CD4-positive, alpha-beta memory T cell (primary cell): ENCODE data around the gene RYK. TPM values are rescaled to one million over a fixed set of nuclear protein-coding genes. Genes with fewer than 3 reads are reported as not detected.
"Not testable (repeated sequence)": the region's sequence is repeated elsewhere in the genome, so short reads cannot be mapped to it uniquely, and the experiment has no call there.

Experiments used
- CTCF ChIA-PET: fragments of 350-600 bp; sonication (Branson Sonifier 250); formaldehyde crosslinking; loops from one replicate; lab custom pipeline; 2021; ENCODE audit warnings: inconsistent platforms; ENCODE audit not compliant: partially characterized antibody; lab: Charles Lee
- POLR2A ChIA-PET: fragments of 350-600 bp; sonication (Branson Sonifier 250); formaldehyde crosslinking; loops from one replicate; lab custom pipeline; 2021; ENCODE audit not compliant: partially characterized antibody; lab: Charles Lee
- DNase-seq, 5 donors: peaks; one replicate each; pipeline versions ENCODE4 v3.0.0 to v3.0.0-alpha.2; 2020 to 2022; ENCODE audit warnings: mixed read lengths in 1 of 5
- H3K27ac ChIP-seq: one replicate; pipeline ENCODE4 v1.7.0; 2013; ENCODE audit warnings: low read depth, low read length
- H3K27me3 ChIP-seq: 2 replicates; pipeline ENCODE4 v1.7.0; 2013; ENCODE audit warnings: mild to moderate bottlenecking, low read length, moderate library complexity; ENCODE audit not compliant: insufficient read depth
- H3K36me3 ChIP-seq: 2 replicates; pipeline ENCODE4 v1.7.0; 2013; ENCODE audit warnings: mild to moderate bottlenecking, low read length, moderate library complexity; ENCODE audit not compliant: insufficient read depth
- H3K4me1 ChIP-seq: 2 replicates; pipeline ENCODE4 v1.7.0; 2013; ENCODE audit warnings: mild to moderate bottlenecking, low read length, moderate library complexity; ENCODE audit not compliant: insufficient read depth
- H3K4me3 ChIP-seq, 2 donors: one replicate each; pipeline ENCODE4 v1.7.0; 2013; ENCODE audit warnings: low read length in 2 of 2, mild to moderate bottlenecking in 1 of 2
- H3K9me3 ChIP-seq, 2 donors: one replicate each; pipeline ENCODE4 v1.7.0; 2013; ENCODE audit warnings: low read length in 2 of 2, control low read depth in 1 of 2; ENCODE audit not compliant: control insufficient read depth in 1 of 2
- H3K27ac Mint-ChIP-seq, 7 donors: one replicate each; pipeline ENCODE4 v1.8.0; 2020 to 2021; ENCODE audit warnings: mixed read lengths in 7 of 7, mild to moderate bottlenecking in 6 of 7, inconsistent platforms in 3 of 7, moderate library complexity in 3 of 7
- H3K27me3 Mint-ChIP-seq, 2 donors: one replicate each; pipeline ENCODE4 v1.8.0; 2020 to 2021; ENCODE audit warnings: mixed read lengths in 2 of 2
- H3K36me3 Mint-ChIP-seq, 2 donors: one replicate each; pipeline ENCODE4 v1.8.0; 2020 to 2021; ENCODE audit warnings: mixed read lengths in 2 of 2, inconsistent platforms in 1 of 2, mild to moderate bottlenecking in 1 of 2
- H3K4me1 Mint-ChIP-seq, 4 donors: one replicate each; pipeline ENCODE4 v1.8.0; 2020 to 2021; ENCODE audit warnings: mixed read lengths in 4 of 4, mild to moderate bottlenecking in 1 of 4
- H3K4me3 Mint-ChIP-seq, 8 donors: one replicate each; pipeline ENCODE4 v1.8.0; 2020 to 2021; ENCODE audit warnings: mixed read lengths in 8 of 8, mild to moderate bottlenecking in 7 of 8, moderate library complexity in 6 of 8, inconsistent platforms in 3 of 8
- H3K9me3 Mint-ChIP-seq, 8 donors: one replicate each; pipeline ENCODE4 v1.8.0; 2020 to 2021; ENCODE audit warnings: mixed read lengths in 8 of 8, mild to moderate bottlenecking in 5 of 8, inconsistent platforms in 3 of 8, moderate library complexity in 1 of 8
- intact Hi-C: fragments of 100-400 bp; cut with micrococcal nuclease; formaldehyde crosslinking; loops from one replicate; pipeline ENCODE4 v1.15.1; 2023
- polyA plus RNA-seq, 2 donors: library from polyadenylated mRNA; unstranded; fragments of 300-500 nt; fragmentation: Illumina TruSeq; gene quantifications; one replicate each; pipeline ENCODE4 v1.2.3, GENCODE V29; 2021
- total RNA-seq, 2 experiments: library from RNA; stranded (reverse); gene quantifications; one replicate each; pipeline ENCODE4 v1.2.3, GENCODE V29; 2021

Gene RYK
- total and polyA plus RNA-seq, 4 experiments from 2014 or later = 4.8 to 47.9 (median 27.3) TPM

- H3K9me3 ChIP-seq, POLR2A ChIA-PET: not testable (repeated sequence)
- CTCF ChIA-PET = interaction anchor here (0.6 to 7.9 kb wide), 8 partner anchors 10 to 1498 kb away, joined by 3 to 76 read pairs (median 4); no protein-coding TSS in a partner anchor
Observed at GRCh38 chr3:134224796-134225156, 25.9 kb downstream of the RYK start.

GRCh38 chr3:134222835-134223234 lies 27.8 kb downstream of the RYK start:
- H3K27me3 Mint-ChIP-seq = no peaks in the 10 kb centered on the region
- H3K4me3 Mint-ChIP-seq = no peak overlapping the region
- Histone ChIP-seq H3K4me3 (no peak overlapping the region), H3K9me3 (no peaks in the 10 kb centered on the region), H3K27ac (no peak overlapping the region), H3K36me3 (no peaks in the 10 kb centered on the region), H3K27me3 (no peaks in the 10 kb centered on the region), H3K4me1 (peaks cover 12% of the 10 kb centered on the region)
- no peaks in the 10 kb centered on the region for H3K9me3 Mint-ChIP-seq
- H3K36me3 Mint-ChIP-seq = peaks cover 6 to 16% of the 10 kb centered on the region in 2 donors
- no peak for DNase-seq
- H3K4me1 Mint-ChIP-seq = peaks cover 17 to 34% (median 29%) of the 10 kb centered on the region in 4 donors
- ChIA-PET CTCF (interaction anchor here (0.7 to 7.9 kb wide), 7 partner anchors 9 to 155 kb away, joined by 4 to 76 read pairs (median 5); no protein-coding TSS in a partner anchor), POLR2A (no interaction called here)
- H3K27ac Mint-ChIP-seq = no peak overlapping the region
- intact Hi-C loops = no loop called here

More at GRCh38 chr3:134224796-134225156, 25.9 kb downstream of the RYK start:
- H3K4me1 ChIP-seq = peaks cover 12% of the 10 kb centered on the region
- not testable (repeated sequence) for H3K9me3 Mint-ChIP-seq, H3K27me3 Mint-ChIP-seq, H3K27me3 ChIP-seq, H3K27ac ChIP-seq, DNase-seq, H3K36me3 ChIP-seq, H3K27ac Mint-ChIP-seq, H3K4me3 ChIP-seq, H3K4me3 Mint-ChIP-seq
- intact Hi-C loops = loop anchor here (1.0 kb wide), 1 partner anchor 11 kb away; no protein-coding TSS in a partner anchor
- Mint-ChIP-seq H3K36me3 (peaks cover 6 to 14% of the 10 kb centered on the region in 2 donors), H3K4me1 (peaks cover 20 to 38% (median 36%) of the 10 kb centered on the region in 4 donors)

GRCh38 chr3:134216851-134217250 lies 33.8 kb downstream of the RYK start:
- H3K27me3 ChIP-seq = no peaks in the 10 kb centered on the region
- ChIA-PET POLR2A (no interaction called here), CTCF (interaction anchor here (0.5 to 1.7 kb wide), 4 partner anchors 9 to 275 kb away, joined by 3 to 7 read pairs (median 3); no protein-coding TSS in a partner anchor)
- Mint-ChIP-seq H3K4me3 (no peak overlapping the region), H3K4me1 (peaks cover 19 to 30% (median 29%) of the 10 kb centered on the region in 4 donors), H3K27me3 (no peaks in the 10 kb centered on the region), H3K27ac (no peak overlapping the region), H3K9me3 (peaks cover 0 to 1% (median 0%) of the 10 kb centered on the region in 8 donors), H3K36me3 (peaks cover 1 to 22% of the 10 kb centered on the region in 2 donors)
- H3K36me3 ChIP-seq = no peaks in the 10 kb centered on the region
- no peaks in the 10 kb centered on the region for H3K4me1 ChIP-seq
- no peak overlapping the region for H3K27ac ChIP-seq
- intact Hi-C loops = no loop called here
- H3K4me3 ChIP-seq = no peak overlapping the region
- DNase-seq = no peak
- no peaks in the 10 kb centered on the region for H3K9me3 ChIP-seq

- ChIA-PET CTCF (interaction anchor here (0.5 to 1.8 kb wide), 5 partner anchors 9 to 276 kb away, joined by 3 to 7 read pairs (median 3); no protein-coding TSS in a partner anchor), POLR2A (no interaction called here)
- H3K27me3 ChIP-seq = no peaks in the 10 kb centered on the region
- no peak overlapping the region for H3K4me3 ChIP-seq
- H3K4me1 Mint-ChIP-seq = peaks cover 19 to 30% (median 28%) of the 10 kb centered on the region in 4 donors
- H3K27ac Mint-ChIP-seq = no peak overlapping the region
- H3K4me3 Mint-ChIP-seq = no peak overlapping the region
- H3K9me3 ChIP-seq = no peaks in the 10 kb centered on the region
- peaks cover 6 to 25% of the 10 kb centered on the region in 2 donors for H3K36me3 Mint-ChIP-seq
- H3K27me3 Mint-ChIP-seq = no peaks in the 10 kb centered on the region
- peaks cover 0 to 1% (median 0%) of the 10 kb centered on the region in 8 donors for H3K9me3 Mint-ChIP-seq
- no peak for DNase-seq
- H3K4me1 ChIP-seq = no peaks in the 10 kb centered on the region
- intact Hi-C loops = no loop called here
- no peak overlapping the region for H3K27ac ChIP-seq
- no peaks in the 10 kb centered on the region for H3K36me3 ChIP-seq
Observed at GRCh38 chr3:134216191-134216764, 34.4 kb downstream of the RYK start.

GRCh38 chr3:134214239-134214638 lies 36.4 kb downstream of the RYK start:
- Histone ChIP-seq H3K27ac (no peak overlapping the region), H3K9me3 (no peaks in the 10 kb centered on the region), H3K36me3 (peaks cover 3% of the 10 kb centered on the region), H3K4me3 (no peak overlapping the region), H3K27me3 (no peaks in the 10 kb centered on the region), H3K4me1 (no peaks in the 10 kb centered on the region)
- no peak overlapping the region for H3K4me3 Mint-ChIP-seq
- H3K27me3 Mint-ChIP-seq = no peaks in the 10 kb centered on the region
- H3K36me3 Mint-ChIP-seq = peaks cover 17 to 30% of the 10 kb centered on the region in 2 donors
- POLR2A ChIA-PET = no interaction called here
- H3K9me3 Mint-ChIP-seq = peaks cover 0 to 1% (median 0%) of the 10 kb centered on the region in 8 donors
- intact Hi-C loops = loop anchor here (5.0 kb wide), 1 partner anchor 33 kb away; no protein-coding TSS in a partner anchor
- CTCF ChIA-PET = interaction anchor here (1.2 to 6.3 kb wide), 10 partner anchors 9 to 268 kb away, joined by 3 to 109 read pairs (median 16); no protein-coding TSS in a partner anchor
- peak overlapping the region in 5 of 7 donors; percentile 26 to 91 (median 47) for H3K27ac Mint-ChIP-seq
- DNase-seq = no peak
- peaks cover 19 to 32% (median 26%) of the 10 kb centered on the region in 4 donors for H3K4me1 Mint-ChIP-seq

GRCh38 chr3:134212967-134213665 lies 37.5 kb downstream of the RYK start:
- H3K4me3 ChIP-seq = no peak overlapping the region
- DNase-seq = peak; percentile 67 to 78 (median 73)
- H3K27ac ChIP-seq = no peak overlapping the region
- H3K36me3 ChIP-seq = peaks cover 8% of the 10 kb centered on the region
- ChIA-PET POLR2A (no interaction called here), CTCF (interaction anchor here (0.6 to 6.3 kb wide), 35 partner anchors 9 to 1657 kb away, joined by 3 to 109 read pairs (median 5); partner anchors contain the start of genes ANAPC13 and CEP63)
- Mint-ChIP-seq H3K4me3 (no peak overlapping the region), H3K4me1 (peaks cover 15 to 28% (median 25%) of the 10 kb centered on the region in 4 donors), H3K27ac (peak overlapping the region in 6 of 7 donors; percentile 5 to 84 (median 38)), H3K27me3 (no peaks in the 10 kb centered on the region), H3K36me3 (peaks cover 21 to 39% of the 10 kb centered on the region in 2 donors), H3K9me3 (peaks cover 0 to 1% (median 0%) of the 10 kb centered on the region in 8 donors)
- no peaks in the 10 kb centered on the region for H3K27me3 ChIP-seq
- no peaks in the 10 kb centered on the region for H3K9me3 ChIP-seq
- no peaks in the 10 kb centered on the region for H3K4me1 ChIP-seq
- intact Hi-C loops = loop anchor here (1.0 to 5.0 kb wide), 7 partner anchors 11 to 261 kb away; no protein-coding TSS in a partner anchor
